SK-N-SH treated with all-trans-retinoic acid at 6 μM for 48 hours (cell line): ENCODE results near the gene FHL1.
"Not testable (repeated sequence)": the region's sequence is repeated elsewhere in the genome, so short reads cannot be mapped to it uniquely, and the experiment has no call there.

Source experiments
- ATAC-seq: fragments of 200-7000 bp; cut with Tn5 transposase; 3 replicates; pipeline ENCODE4 v1.9.1; 2020; ENCODE audit warnings: mild to moderate bottlenecking, moderate library complexity
- ARNTL ChIP-seq: fragments of 450-650 bp; formaldehyde crosslinking; IDR thresholded peaks from 2 replicates; pipeline ENCODE4 v1.5.0; 2020; ENCODE audit warnings: low read depth, mild to moderate bottlenecking, moderate library complexity, borderline replicate concordance
- BACH2 ChIP-seq: fragments of 250-450 bp; sonication (Bioruptor Pico); IDR thresholded peaks from 2 replicates; pipeline ENCODE4 v1.9.0; 2021; ENCODE audit warnings: mild to moderate bottlenecking, borderline replicate concordance
- CREB5 ChIP-seq: fragments of 250-450 bp; sonication (Bioruptor Pico); IDR thresholded peaks from 2 replicates; pipeline ENCODE4 v1.5.1; 2020; ENCODE audit warnings: low read depth, mild to moderate bottlenecking, moderate library complexity
- CSRNP3 ChIP-seq: fragments of 250-450 bp; sonication (Bioruptor Pico); IDR thresholded peaks from 2 replicates; pipeline ENCODE4 v1.5.1; 2021; ENCODE audit warnings: mild to moderate bottlenecking, moderate library complexity
- ESRRG ChIP-seq: fragments of 250-450 bp; sonication (Bioruptor Pico); IDR thresholded peaks from 2 replicates; pipeline ENCODE4 v1.6.1; 2021; ENCODE audit warnings: mild to moderate bottlenecking
- GLIS3 ChIP-seq: fragments of 250-450 bp; sonication (Bioruptor Pico); IDR thresholded peaks from 2 replicates; pipeline ENCODE4 v1.5.0; 2020; ENCODE audit warnings: mild to moderate bottlenecking, moderate library complexity
- ISL1 ChIP-seq: fragments of 250-450 bp; sonication (Bioruptor Pico); IDR thresholded peaks from 2 replicates; pipeline ENCODE4 v2.1.2; 2022; ENCODE audit warnings: mild to moderate bottlenecking, moderate library complexity
- OSR1 ChIP-seq: fragments of 250-450 bp; sonication (Bioruptor Pico); IDR thresholded peaks from 2 replicates; pipeline ENCODE4 v1.8.0; 2022; ENCODE audit warnings: moderate library complexity, mild to moderate bottlenecking, inconsistent platforms
- POU6F1 ChIP-seq: fragments of 250-450 bp; sonication (Bioruptor Pico); IDR thresholded peaks from 2 replicates; pipeline ENCODE4 v1.8.0; 2021; ENCODE audit warnings: low read depth, mild to moderate bottlenecking, moderate library complexity, borderline replicate concordance
- RARB ChIP-seq: fragments of 250-450 bp; sonication (Bioruptor Pico); IDR thresholded peaks from 2 replicates; pipeline ENCODE4 v1.8.0; 2021; ENCODE audit warnings: mild to moderate bottlenecking, moderate library complexity
- SNAI2 ChIP-seq: fragments of 250-450 bp; sonication (Bioruptor Pico); IDR thresholded peaks from 2 replicates; pipeline ENCODE4 v1.5.0; 2020; ENCODE audit warnings: mild to moderate bottlenecking, moderate library complexity
- TCF4 ChIP-seq: fragments of 250-450 bp; sonication (Bioruptor Pico); IDR thresholded peaks from 2 replicates; pipeline ENCODE4 v1.8.0; 2021; ENCODE audit warnings: mild to moderate bottlenecking, moderate library complexity, borderline replicate concordance
- TSHZ2 ChIP-seq: fragments of 250-450 bp; sonication (Bioruptor Pico); IDR thresholded peaks from 2 replicates; pipeline ENCODE4 v1.5.0; 2020; ENCODE audit warnings: mild to moderate bottlenecking, moderate library complexity
- ZFP3 ChIP-seq: fragments of 250-450 bp; sonication (Bioruptor Pico); IDR thresholded peaks from 2 replicates; pipeline ENCODE4 v1.5.0; 2020; ENCODE audit warnings: mild to moderate bottlenecking, moderate library complexity
- ZNF8 ChIP-seq: fragments of 450-650 bp; formaldehyde crosslinking; IDR thresholded peaks from 2 replicates; pipeline ENCODE4 v1.5.0; 2020; ENCODE audit warnings: mild to moderate bottlenecking, moderate library complexity

The FHL1 gene

GRCh38 chrX:136166221-136166855 is 19.0 kb downstream of the FHL1 start (continued):
- TF ChIP-seq TSHZ2 (CRISPR knock-in tag), result no peak
- no peak for TF ChIP-seq ESRRG (CRISPR knock-in tag)
- no peak for TF ChIP-seq ARNTL (CRISPR knock-in tag)
- no peak for TF ChIP-seq GLIS3 (CRISPR knock-in tag)
- TF ChIP-seq SNAI2, result no peak

GRCh38 chrX:136167989-136168388 is 20.7 kb downstream of the FHL1 start:
- ATAC-seq, result not testable (repeated sequence)

- TF ChIP-seq CREB5 (CRISPR knock-in tag), result peak; percentile 81; the same call in 1 of the 2 replicates
- TF ChIP-seq ESRRG (CRISPR knock-in tag), result no peak
- TF ChIP-seq ISL1 (CRISPR knock-in tag), result peak; percentile 96
- peak; percentile 88 for ATAC-seq
Observed at GRCh38 chrX:136168929-136169735, 21.8 kb downstream of the FHL1 start.

- peak; percentile 33 for ATAC-seq
- TF ChIP-seq OSR1 (no peak), ZFP3 (no peak), POU6F1 (CRISPR knock-in tag) (no peak)
- TF ChIP-seq, all 23 proteins: peak for 0
Observed at GRCh38 chrX:136170139-136170800, 22.9 kb downstream of the FHL1 start.

- no peak for ATAC-seq
- TF ChIP-seq RARB, result no peak
- TF ChIP-seq ISL1 (CRISPR knock-in tag), result peak; percentile 10; the same call in 1 of the 2 replicates
- no peak for TF ChIP-seq OSR1
- TF ChIP-seq TCF4 (CRISPR knock-in tag), result no peak
- TF ChIP-seq, all 23 proteins: peak for 1
Observed at GRCh38 chrX:136171420-136171819, 24.1 kb downstream of the FHL1 start.

- peak; percentile 86 for ATAC-seq
- TF ChIP-seq TCF4 (CRISPR knock-in tag) (no peak), BACH2 (no peak), ISL1 (CRISPR knock-in tag) (peak; percentile 50; the same call in 1 of the 2 replicates), ARNTL (CRISPR knock-in tag) (no peak), TSHZ2 (CRISPR knock-in tag) (no peak), ZNF8 (CRISPR knock-in tag) (no peak), CSRNP3 (CRISPR knock-in tag) (no peak), ESRRG (CRISPR knock-in tag) (no peak)
Observed at GRCh38 chrX:136176399-136176825, 29.1 kb downstream of the FHL1 start.
